Progenitor cell of endocrine pancreas (in vitro differentiated cells): ENCODE results near the gene RNF217. TPM values are rescaled to one million over a fixed set of nuclear protein-coding genes. Genes with fewer than 3 reads are reported as not detected.

Source experiments
- DNase-seq: peaks from one replicate; pipeline ENCODE4 v3.0.0; 2021; ENCODE audit warnings: low spot score; ENCODE audit not compliant: unreplicated experiment
- H3K27ac Mint-ChIP-seq: 2 replicates; pipeline ENCODE4 v1.8.0; 2021; ENCODE audit warnings: mild to moderate bottlenecking, moderate library complexity, mixed read lengths
- H3K27me3 Mint-ChIP-seq: 2 replicates; pipeline ENCODE4 v1.8.0; 2021; ENCODE audit warnings: mixed read lengths
- H3K36me3 Mint-ChIP-seq: 2 replicates; pipeline ENCODE4 v1.8.0; 2022; ENCODE audit warnings: mixed read lengths; ENCODE audit not compliant: insufficient read depth
- H3K4me1 Mint-ChIP-seq: 2 replicates; pipeline ENCODE4 v1.8.0; 2021; ENCODE audit warnings: low read depth, mixed read lengths
- H3K4me3 Mint-ChIP-seq: 2 replicates; pipeline ENCODE4 v1.8.0; 2021; ENCODE audit warnings: low read depth, mild to moderate bottlenecking, moderate library complexity, mixed read lengths
- H3K9me3 Mint-ChIP-seq: 2 replicates; pipeline ENCODE4 v1.8.0; 2021; ENCODE audit warnings: low read depth, mixed read lengths
- total RNA-seq: library from RNA; stranded (reverse); gene quantifications from 2 replicates; pipeline ENCODE4 v1.2.1, GENCODE V29; 2021
- TF ChIP-seq, protein P1 (sequence below): fragments of 200-600 bp; sonication (generic); IDR thresholded peaks from one replicate; pipeline ENCODE4 v1.5.0; 2021; ENCODE audit warnings: antibody characterized with exemption, mild to moderate bottlenecking; ENCODE audit not compliant: unreplicated experiment

RNF217 gene
- total RNA-seq, 1 donor from 2014 or later, result 22.6 TPM

DNA sequence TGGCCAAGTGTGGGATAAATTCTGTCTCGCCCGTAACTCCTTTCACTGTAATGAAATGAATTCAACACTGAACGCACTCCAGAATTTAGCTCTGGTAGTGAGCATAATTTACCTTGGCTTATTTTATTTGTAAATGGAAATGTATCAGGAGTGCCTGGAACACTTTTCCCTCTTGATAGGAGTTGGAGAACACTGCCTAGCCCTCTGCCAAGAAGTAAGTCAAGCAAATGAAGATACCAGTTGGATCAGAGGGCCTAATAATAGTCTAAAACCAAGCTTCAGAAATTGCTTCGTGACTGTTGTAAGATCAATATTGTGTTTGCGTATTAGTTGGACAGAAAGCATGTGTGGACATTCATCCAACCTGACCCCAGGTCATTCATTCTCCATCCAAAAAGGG is 126.7 kb downstream of the RNF217 start:
- TF ChIP-seq, protein P1, sequence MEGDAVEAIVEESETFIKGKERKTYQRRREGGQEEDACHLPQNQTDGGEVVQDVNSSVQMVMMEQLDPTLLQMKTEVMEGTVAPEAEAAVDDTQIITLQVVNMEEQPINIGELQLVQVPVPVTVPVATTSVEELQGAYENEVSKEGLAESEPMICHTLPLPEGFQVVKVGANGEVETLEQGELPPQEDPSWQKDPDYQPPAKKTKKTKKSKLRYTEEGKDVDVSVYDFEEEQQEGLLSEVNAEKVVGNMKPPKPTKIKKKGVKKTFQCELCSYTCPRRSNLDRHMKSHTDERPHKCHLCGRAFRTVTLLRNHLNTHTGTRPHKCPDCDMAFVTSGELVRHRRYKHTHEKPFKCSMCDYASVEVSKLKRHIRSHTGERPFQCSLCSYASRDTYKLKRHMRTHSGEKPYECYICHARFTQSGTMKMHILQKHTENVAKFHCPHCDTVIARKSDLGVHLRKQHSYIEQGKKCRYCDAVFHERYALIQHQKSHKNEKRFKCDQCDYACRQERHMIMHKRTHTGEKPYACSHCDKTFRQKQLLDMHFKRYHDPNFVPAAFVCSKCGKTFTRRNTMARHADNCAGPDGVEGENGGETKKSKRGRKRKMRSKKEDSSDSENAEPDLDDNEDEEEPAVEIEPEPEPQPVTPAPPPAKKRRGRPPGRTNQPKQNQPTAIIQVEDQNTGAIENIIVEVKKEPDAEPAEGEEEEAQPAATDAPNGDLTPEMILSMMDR, result no peak
- Mint-ChIP-seq H3K36me3 (no peaks in the 10 kb centered on the region), H3K27me3 (no peaks in the 10 kb centered on the region), H3K27ac (no peak overlapping the region), H3K4me3 (no peak overlapping the region), H3K9me3 (no peaks in the 10 kb centered on the region), H3K4me1 (no peaks in the 10 kb centered on the region)
- no peak for DNase-seq

DNA sequence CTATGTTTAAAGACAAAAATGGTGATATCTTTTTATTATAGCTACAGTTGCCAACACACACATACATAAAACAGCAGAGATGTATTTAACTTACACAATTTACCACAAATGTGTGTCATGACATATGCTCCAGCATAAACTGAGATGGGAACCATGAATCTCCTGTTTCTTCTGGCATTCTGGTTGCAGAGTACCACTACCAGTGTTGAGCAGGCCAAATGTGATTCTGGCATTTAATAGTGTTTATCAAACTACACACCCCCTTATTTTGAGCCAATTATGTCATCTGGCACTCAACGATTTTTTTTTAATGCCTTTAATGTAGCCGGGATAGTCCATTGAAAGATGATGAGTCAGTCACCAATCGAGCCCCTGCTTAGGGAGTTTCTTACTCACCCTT is 132.3 kb downstream of the RNF217 start:
- H3K4me1 Mint-ChIP-seq, result no peaks in the 10 kb centered on the region
- TF ChIP-seq, protein P1, result no peak
- peaks cover 27% of the 10 kb centered on the region for H3K27me3 Mint-ChIP-seq
- no peaks in the 10 kb centered on the region for H3K9me3 Mint-ChIP-seq
- H3K27ac Mint-ChIP-seq, result no peak overlapping the region
- H3K36me3 Mint-ChIP-seq, result no peaks in the 10 kb centered on the region
- H3K4me3 Mint-ChIP-seq, result no peak overlapping the region
- DNase-seq, result no peak

GRCh38 chr6:125095580-125096301 is 133.5 kb downstream of the RNF217 start:
- Mint-ChIP-seq H3K27me3 (peaks cover 39% of the 10 kb centered on the region), H3K27ac (no peak overlapping the region), H3K36me3 (no peaks in the 10 kb centered on the region), H3K4me1 (no peaks in the 10 kb centered on the region), H3K4me3 (no peak overlapping the region), H3K9me3 (no peaks in the 10 kb centered on the region)
- TF ChIP-seq, protein P1, result no peak
- no peak for DNase-seq

GRCh38 chr6:125097186-125097585 is 134.9 kb downstream of the RNF217 start:
- DNase-seq, result no peak
- Mint-ChIP-seq H3K4me1 (no peaks in the 10 kb centered on the region), H3K27me3 (peaks cover 53% of the 10 kb centered on the region), H3K36me3 (no peaks in the 10 kb centered on the region), H3K27ac (no peak overlapping the region), H3K9me3 (no peaks in the 10 kb centered on the region), H3K4me3 (no peak overlapping the region)
- TF ChIP-seq, protein P1, result no peak

DNA sequence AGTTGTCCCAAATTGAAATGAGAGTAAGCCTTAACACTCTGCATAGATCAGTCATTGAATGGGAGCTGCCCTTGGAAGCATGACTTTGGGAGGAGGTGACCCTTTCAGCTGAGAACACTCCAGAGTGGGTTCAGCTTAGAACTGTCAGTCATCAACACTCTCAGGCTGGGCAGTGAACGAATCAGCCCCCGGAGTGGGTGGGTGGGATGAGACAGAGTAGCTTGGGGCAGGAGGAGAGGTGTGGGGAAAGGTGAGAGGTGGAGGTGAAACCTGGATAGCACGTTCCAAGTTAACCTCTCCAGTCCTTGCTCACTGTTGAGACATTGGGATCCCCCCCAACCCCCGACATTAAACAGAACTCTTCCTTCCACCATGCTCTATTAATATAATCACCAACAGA is 136.0 kb downstream of the RNF217 start:
- TF ChIP-seq, protein P1, result no peak
- Mint-ChIP-seq H3K27ac (no peak overlapping the region), H3K27me3 (peaks cover 54% of the 10 kb centered on the region), H3K9me3 (no peaks in the 10 kb centered on the region), H3K4me1 (peaks cover 3% of the 10 kb centered on the region), H3K4me3 (no peak overlapping the region), H3K36me3 (no peaks in the 10 kb centered on the region)
- DNase-seq, result no peak
